Activated CD8-positive, alpha-beta memory T cell treated with anti-CD3 and anti-CD28 coated beads, Interleukin-2, amount 50 U/mL, for 48 hours (primary cell): ENCODE data around the gene MRPS5.

ENCODE experiments used
- DNase-seq: peaks from one replicate; pipeline ENCODE4 v3.0.0-alpha.2; 2020

The MRPS5 gene

GRCh38 chr2:95087379-95087778 lies 34.2 kb downstream of the MRPS5 start:
- DNase-seq = no peak

- no peak for DNase-seq
These were observed 35.6 kb downstream of the MRPS5 start for GRCh38 chr2:95086017-95086416.

GRCh38 chr2:95082477-95082876 lies 39.1 kb downstream of the MRPS5 start:
- DNase-seq = no peak

GRCh38 chr2:95079199-95079683 lies 42.4 kb downstream of the MRPS5 start:
- no peak for DNase-seq

DNA sequence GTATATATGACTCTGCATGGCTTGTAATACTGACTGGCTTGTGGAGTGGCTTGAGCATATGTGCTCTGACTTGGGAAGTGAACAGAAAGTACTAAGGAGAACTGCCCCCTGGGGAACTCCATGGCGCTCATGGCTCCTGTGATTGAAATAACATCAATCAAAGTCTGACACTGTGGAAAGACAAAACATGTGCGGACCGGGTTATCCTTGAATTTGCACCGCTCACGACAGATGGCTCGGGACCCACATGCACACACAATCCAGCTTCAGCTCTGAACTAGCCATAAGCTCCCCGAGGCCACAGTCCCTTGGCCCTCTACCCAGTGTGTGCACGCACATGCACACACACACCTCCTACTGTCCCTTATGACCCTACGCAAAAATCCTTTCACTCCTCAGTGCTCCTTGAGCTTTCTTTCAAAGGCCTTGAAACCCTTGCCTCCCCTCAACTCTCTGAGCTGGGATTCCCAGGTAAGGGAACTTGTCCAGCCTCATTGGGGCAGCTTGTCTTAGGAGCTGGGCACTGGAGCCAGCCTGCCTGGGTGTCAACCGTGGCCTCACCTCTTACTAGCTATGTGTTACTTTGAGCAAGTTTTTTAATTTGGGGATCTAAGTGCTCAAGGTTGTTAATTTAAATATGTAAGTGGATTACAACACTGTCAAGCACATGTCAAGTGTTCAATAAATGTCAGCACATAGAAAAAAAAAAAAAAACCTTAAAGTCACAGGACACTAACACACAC lies 43.6 kb downstream of the MRPS5 start:
- no peak for DNase-seq

GRCh38 chr2:95077530-95077825 lies 44.1 kb downstream of the MRPS5 start:
- no peak for DNase-seq

DNA sequence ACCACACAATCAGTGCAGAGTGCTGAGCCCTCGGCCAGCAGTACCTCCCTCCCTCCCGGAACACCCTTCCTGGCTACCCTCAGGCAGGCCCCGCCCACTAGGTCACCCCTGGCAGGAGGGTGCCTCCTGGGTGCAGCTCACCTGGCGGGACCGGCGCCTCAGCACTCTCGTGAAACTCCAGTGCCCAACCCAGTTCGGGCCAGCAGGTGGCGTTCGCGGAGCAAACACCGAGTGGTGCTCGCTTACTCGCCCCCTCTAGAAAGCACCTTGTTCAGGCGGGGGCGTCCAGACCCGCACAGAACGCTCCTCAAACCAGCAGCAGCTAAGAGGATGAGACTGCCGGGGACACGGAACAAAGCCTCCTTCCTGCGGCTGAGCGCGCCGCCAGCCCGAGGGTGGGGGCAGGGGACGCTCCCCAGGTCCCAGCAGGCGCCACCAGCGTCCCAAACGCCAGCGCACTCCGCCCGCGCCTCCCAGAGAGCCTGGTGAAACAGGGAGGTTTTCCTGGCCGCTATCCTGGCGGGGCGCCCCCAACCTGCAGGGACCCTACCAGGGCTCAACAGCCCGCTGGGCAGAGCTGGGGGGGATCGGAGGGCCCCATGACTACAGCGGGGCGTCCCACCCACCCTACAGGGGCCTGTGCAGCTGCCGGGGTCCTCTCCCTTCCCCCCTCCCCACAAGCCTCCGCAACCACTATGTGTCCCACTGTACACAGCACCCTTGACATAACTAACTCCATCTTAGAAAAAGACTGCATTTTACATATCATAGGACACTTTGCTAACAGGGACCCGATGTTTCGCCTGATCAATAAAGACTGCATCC lies 44.7 kb downstream of the MRPS5 start:
- peak; percentile 93 for DNase-seq

DNA sequence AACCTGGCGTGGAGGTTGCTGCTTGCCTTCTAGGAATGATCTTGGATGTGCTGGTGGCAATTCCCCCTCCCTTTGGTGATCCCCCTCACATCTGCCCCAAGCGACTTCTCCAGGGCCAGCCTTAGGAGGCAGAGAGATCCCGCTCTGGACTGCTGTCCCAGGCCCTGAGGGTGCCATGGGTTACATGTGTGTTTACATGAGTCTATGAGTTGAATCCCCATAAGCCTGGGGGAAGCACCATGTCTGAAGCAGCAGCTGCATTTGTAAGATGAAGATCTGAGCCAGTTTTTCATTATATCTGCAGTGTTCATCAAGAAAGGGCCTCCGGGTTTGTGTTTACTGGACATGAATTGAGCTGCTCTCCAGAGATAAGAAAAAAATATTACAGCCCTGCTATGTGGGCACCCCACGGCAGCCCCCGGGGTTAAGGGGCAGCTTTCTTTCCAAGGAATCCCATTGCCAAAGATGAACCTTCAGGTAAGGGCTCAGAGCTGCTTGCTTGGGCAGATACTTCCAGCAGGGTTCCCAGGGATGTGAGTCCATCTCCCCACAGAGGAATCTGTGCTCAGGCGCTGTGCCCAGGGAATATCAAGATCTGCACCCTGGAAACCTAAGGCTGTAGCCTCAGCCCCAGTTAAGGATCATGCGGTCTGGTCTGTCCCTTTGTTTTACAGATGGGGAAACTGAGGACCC lies 46.0 kb downstream of the MRPS5 start:
- DNase-seq = no peak

GRCh38 chr2:95074663-95075439 lies 46.8 kb downstream of the MRPS5 start:
- DNase-seq = peak; percentile 81

- DNase-seq = no peak
These were observed 47.5 kb downstream of the MRPS5 start for GRCh38 chr2:95073856-95074662.

DNA sequence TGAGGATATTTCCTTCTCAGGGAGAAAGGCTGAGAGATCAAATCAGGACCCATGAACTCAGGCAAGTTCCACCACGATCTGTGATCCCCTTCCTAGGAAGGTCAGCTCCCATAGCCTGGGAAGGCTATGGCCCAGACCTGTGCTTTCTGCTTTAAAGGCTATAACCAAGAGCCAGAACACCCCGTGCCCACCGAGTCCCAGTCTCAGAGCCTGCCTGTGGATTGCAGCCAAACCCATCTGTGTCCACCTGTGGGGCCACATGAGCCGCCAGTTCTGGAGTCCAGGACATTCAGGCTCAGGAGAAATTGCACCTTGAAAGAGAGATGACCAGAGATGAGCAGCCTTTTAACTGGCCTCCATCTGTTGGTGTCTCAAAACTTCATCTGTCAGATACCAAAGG lies 49.2 kb downstream of the MRPS5 start:
- DNase-seq = peak; percentile 45

- DNase-seq = peak; percentile 33
These were observed 49.8 kb downstream of the MRPS5 start for GRCh38 chr2:95071856-95072255.

DNA sequence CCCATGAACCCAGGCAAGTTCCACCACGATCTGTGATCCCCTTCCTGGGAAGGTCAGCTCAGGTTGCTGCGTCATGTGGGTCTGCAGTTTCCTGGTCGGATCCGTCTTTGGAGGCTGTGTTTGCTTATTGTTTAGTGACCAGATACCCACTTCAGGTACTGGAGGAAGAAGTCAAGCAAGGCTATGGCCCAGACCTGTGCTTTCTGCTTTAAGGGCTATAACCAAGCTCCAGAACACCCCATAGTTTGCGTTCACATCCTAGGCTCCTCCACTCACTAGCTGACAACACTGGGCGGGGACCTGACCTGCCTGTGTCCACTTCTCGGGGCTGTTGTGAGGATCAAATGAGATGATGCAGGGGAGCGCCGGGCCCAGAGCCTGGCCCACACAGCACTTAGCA lies 52.1 kb downstream of the MRPS5 start:
- peak; percentile 39 for DNase-seq

- DNase-seq = no peak
These were observed 53.4 kb downstream of the MRPS5 start for GRCh38 chr2:95068256-95068655.

DNA sequence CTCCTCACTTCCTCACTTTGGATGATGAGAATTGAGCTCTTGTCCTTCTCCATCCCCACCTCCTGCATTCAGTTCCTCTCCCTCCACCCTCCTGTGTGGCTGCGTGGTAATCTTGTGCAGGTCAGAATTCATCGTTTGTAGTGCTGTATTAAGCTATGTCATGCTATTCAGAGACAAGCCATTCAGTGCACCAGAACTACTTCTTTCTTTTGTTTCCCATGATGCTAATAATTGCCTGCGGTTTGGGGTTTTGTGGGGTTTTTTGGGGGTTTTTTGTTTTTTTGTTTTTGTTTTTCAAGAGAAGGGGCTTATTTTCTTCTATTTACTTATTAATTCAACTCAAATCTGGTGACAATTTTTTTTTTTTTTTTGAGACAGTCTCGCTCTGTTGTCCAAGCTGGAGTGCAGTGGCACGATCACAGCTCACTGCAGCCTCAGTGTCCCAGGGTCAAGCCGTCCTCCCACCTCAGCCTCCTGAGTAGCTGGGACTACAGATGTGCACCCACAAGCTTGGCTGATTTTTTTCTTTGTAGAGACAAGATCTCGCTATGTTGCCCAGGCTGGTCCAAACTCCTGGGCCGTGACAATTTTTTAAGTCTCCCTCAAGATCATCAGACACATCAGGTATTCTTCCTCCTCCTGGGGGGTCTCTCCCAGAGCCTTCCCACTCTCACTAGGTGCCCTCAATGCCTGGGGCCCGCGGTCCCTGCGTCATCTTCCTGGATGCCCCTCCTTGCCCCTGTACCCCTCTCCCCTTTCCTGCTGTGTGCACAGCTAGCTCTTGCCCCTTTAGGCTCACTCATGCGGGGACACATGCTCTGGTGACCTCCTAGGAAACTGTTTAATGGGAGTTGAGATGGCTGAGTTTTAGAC lies 58.3 kb downstream of the MRPS5 start:
- peak; percentile 36 for DNase-seq

DNA sequence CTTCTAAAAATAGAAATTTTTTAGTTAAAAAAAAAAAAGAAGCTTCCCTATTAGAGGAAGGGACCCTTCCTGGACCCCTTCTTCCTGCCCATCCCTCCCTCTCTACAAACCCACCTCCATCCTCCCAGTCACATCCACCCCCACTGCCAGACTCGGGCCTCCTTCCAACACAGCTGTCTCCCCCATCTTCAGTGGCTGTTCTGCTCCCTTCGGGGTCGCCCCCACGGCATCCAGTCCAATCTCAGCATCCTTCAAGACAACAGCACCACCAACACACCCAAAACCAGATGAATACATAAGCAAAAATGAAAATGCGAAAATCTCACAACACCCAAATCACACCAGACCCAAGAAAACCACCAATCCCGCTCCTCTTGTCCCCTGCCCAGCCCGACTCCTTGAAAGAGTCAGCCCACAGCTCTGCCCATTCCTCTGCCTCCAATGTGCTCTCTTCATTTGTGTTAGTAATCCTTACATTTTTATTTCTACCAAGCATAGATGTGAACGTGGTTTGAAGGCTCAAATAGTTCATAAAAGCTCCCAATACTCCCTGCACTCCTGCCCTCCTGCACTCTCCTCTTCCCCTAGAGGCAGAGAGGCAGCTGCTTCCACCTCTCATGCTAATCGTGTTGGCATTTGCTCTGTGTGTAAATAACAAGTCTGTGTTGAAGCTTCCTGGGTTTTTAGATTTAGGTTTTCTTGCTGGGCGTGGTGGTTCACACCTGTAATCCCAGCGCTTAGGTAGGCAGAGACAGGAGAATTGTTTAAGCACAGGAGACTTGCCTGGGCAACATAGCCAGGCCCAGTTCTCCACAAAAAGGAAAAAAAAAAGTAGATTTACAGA lies 59.1 kb downstream of the MRPS5 start:
- DNase-seq = peak; percentile 50

DNA sequence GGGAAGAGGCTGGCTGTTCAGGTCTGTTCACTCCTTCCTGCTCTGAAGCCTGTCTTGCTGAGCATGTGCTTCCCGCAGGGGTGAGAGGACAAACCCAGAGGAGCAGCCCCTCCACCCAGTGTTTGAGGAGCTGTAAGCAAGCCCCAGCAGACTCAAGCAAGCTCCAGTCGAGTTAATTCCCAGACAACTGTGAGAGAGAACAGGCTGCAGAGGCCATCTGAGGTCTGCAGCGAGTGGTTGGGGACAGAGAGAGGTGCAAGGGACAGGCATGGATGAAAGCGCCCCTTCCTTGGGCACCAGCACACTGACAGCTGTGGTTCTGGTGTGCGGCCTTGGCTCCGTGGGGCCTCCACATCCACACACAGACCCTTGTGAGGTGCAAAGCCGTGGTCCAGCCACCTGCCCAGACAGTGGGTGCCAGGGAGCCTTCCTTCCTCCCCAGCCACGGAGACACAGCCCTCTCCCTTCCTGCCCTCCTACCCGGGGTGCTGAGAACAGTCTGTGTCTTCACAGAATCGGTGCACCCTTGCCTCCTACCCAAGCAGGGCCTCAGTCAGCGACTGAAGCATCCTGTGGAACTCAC lies 59.9 kb downstream of the MRPS5 start:
- peak; percentile 58 for DNase-seq

GRCh38 chr2:95061119-95061512 lies 60.5 kb downstream of the MRPS5 start:
- DNase-seq = peak; percentile 7

DNA sequence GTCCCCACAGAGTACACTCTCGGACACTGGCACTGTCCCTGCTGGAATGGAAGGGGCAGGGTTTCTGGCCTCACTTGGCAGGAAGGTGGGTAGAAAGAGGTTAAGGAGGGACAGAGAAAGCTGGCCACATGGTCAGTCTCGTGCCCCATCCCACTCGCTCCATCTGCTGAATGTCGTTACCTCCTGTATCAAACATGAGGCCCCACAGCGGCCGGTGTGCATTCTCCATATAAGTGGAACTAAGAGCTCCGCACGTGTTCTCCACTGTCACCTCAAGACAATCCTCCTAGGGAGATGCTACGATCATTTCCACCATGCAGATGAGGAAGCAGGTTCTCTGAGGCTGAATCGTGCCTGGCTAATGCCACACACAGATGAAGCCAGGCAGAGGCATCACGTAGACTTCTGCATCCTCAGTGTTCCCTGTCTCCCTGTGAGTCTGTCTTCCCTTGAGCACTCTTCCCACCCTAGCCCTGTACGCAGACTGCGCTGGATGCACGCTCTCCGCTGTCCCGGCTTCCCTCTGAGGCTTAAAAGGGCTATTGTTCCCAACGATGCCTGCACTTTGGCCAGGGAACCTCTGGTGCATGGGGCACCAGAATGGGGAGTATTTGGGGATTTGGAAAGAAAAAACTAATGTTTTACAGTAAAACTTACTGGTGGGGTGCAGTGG lies 61.0 kb downstream of the MRPS5 start:
- DNase-seq = peak; percentile 30
